K562 (cell line): ENCODE results near the gene NAA15. TPM values are rescaled to one million over a fixed set of nuclear protein-coding genes. Genes with fewer than 3 reads are reported as not detected.

Experiments
- ATAC-seq: fragments of 200-7000 bp; cut with Tn5 transposase; 3 replicates; pipeline ENCODE4 v1.9.1; 2020; ENCODE audit warnings: moderate library complexity
- BruUV-seq: library from RNA; stranded (reverse); fragments of 400-500 nt; replicated peaks from 2 replicates; lab custom pipeline; 2021; lab: Mats Ljungman, UMichigan
- CTCF ChIA-PET: fragments of 300-600 bp; formaldehyde crosslinking; extraction: SDS; loops from one replicate; lab custom pipeline; 2021; ENCODE audit warnings: low intra/inter-chr PET ratio; lab: Yijun Ruan, JAX
- POLR2A ChIA-PET: fragments of 300-600, 350-650 bp; sonication (Branson Sonifier 250); formaldehyde crosslinking; extraction: SDS; loops from one replicate; lab custom pipeline; 2021; ENCODE audit warnings: antibody characterized with exemption, inconsistent platforms; lab: Yijun Ruan, JAX
- DNase-seq, 4 experiments: peaks; one replicate each; pipeline versions ENCODE4 v3.0.0 to v3.0.0-alpha.2; 2011 to 2018; ENCODE audit warnings: low spot score in 3 of 4, mixed read lengths in 3 of 4; ENCODE audit errors: extremely low read depth in 1 of 4
- FAIRE-seq: peaks from 2 replicates; lab custom pipeline; 2011; peaks lifted over from hg19 to GRCh38; lab: Jason Lieb, UNC
- H2AFZ ChIP-seq: 2 replicates; pipeline ENCODE4 v1.6.0; 2011; ENCODE audit warnings: low read depth, low read length, control low read depth, inconsistent platforms
- H3K27ac ChIP-seq: fragments of 200-600 bp; 3 replicates; pipeline ENCODE4 v1.8.0; 2011; ENCODE audit warnings: low read depth, mild to moderate bottlenecking, control low read depth, inconsistent platforms, low read length, moderate library complexity, mixed read lengths; ENCODE audit errors: extremely low read depth
- H3K27me3 ChIP-seq, 2 experiments: fragments of 300-600 bp in 1 of 2; 2 replicates in 1 of 2; 3 replicates in 1 of 2; pipeline versions ENCODE4 v1.6.0 to v1.8.0; 2011; ENCODE audit warnings: inconsistent platforms in 2 of 2, low read length in 2 of 2, mild to moderate bottlenecking in 1 of 2, mixed read lengths in 1 of 2, moderate library complexity in 1 of 2; ENCODE audit not compliant: control insufficient read depth in 2 of 2, insufficient read depth in 2 of 2
- H3K36me3 ChIP-seq: fragments of 300-600 bp; 3 replicates; pipeline ENCODE4 v1.8.0; 2011; ENCODE audit warnings: mild to moderate bottlenecking, low read length, inconsistent platforms; ENCODE audit not compliant: control insufficient read depth, insufficient read depth
- H3K4me1 ChIP-seq, 2 experiments: fragments of 200-600 bp in 1 of 2; replicated peaks in 1 of 2; 2 replicates in 1 of 2; 3 replicates in 1 of 2; pipeline versions ENCODE4 v1.5.1 to v1.8.0; 2011; ENCODE audit warnings: inconsistent platforms in 2 of 2, low read length in 2 of 2, mild to moderate bottlenecking in 1 of 2, mixed read lengths in 1 of 2, moderate library complexity in 1 of 2; ENCODE audit not compliant: control insufficient read depth in 2 of 2, insufficient read depth in 2 of 2
- H3K4me2 ChIP-seq: 2 replicates; pipeline ENCODE4 v1.6.1; 2011; ENCODE audit warnings: low read length, control low read depth, inconsistent platforms, mixed read lengths; ENCODE audit not compliant: insufficient read depth
- H3K4me3 ChIP-seq: fragments of 200-600 bp; sonication (generic), shearing (Covaris generic); 2 replicates; pipeline ENCODE4 v1.5.1; 2016; ENCODE audit warnings: control low read depth, inconsistent platforms
- H3K79me2 ChIP-seq: fragments of 200-600 bp; 3 replicates; pipeline ENCODE4 v1.8.0; 2011; ENCODE audit warnings: low read length, inconsistent platforms; ENCODE audit not compliant: control insufficient read depth, insufficient read depth
- H3K9ac ChIP-seq, 2 experiments: 2 replicates each; pipeline versions ENCODE4 v1.6.0 to v1.6.1; 2011; ENCODE audit warnings: low read depth in 2 of 2, low read length in 2 of 2, control low read depth in 1 of 2, inconsistent platforms in 1 of 2, mild to moderate bottlenecking in 1 of 2, mixed read lengths in 1 of 2; ENCODE audit not compliant: insufficient read depth in 1 of 2
- H3K9me1 ChIP-seq: one replicate; pipeline ENCODE4 v1.6.0; 2011; ENCODE audit warnings: inconsistent platforms, mild to moderate bottlenecking, low read length, moderate library complexity; ENCODE audit not compliant: control insufficient read depth, insufficient read depth
- H3K9me3 ChIP-seq: replicated peaks from 2 replicates; pipeline ENCODE4 v1.5.1; 2011; ENCODE audit warnings: low read depth, low read length, inconsistent platforms; ENCODE audit not compliant: control insufficient read depth, insufficient read depth
- H4K20me1 ChIP-seq: replicated peaks from 2 replicates; pipeline ENCODE4 v1.6.1; 2011; ENCODE audit warnings: low read length, inconsistent platforms, mixed read lengths; ENCODE audit not compliant: control insufficient read depth, insufficient read depth
- ATF7 ChIP-seq: fragments of 450-650 bp; IDR thresholded peaks from 2 replicates; pipeline ENCODE4 v1.7.1; 2014; ENCODE audit warnings: mild to moderate bottlenecking, moderate library complexity
- C11orf30 ChIP-seq: fragments of 450-650 bp; IDR thresholded peaks from 2 replicates; pipeline ENCODE4 v1.6.1; 2016; ENCODE audit warnings: low read depth, mild to moderate bottlenecking
- CAMTA2 ChIP-seq: fragments of 250-450 bp; sonication (Bioruptor Pico); conservative IDR thresholded peaks from 2 replicates; pipeline ENCODE4 v1.5.1; 2022
- CEBPB ChIP-seq: fragments of 450-650 bp; IDR thresholded peaks from 2 replicates; pipeline ENCODE4 v1.6.1; 2016; ENCODE audit warnings: missing genetic modification characterization, missing compliant biosample characterization
- FOXA1 ChIP-seq: fragments of 450-650 bp; IDR thresholded peaks from 2 replicates; pipeline ENCODE4 v1.6.1; 2016; ENCODE audit warnings: mild to moderate bottlenecking, borderline replicate concordance
- HOXB6 ChIP-seq: fragments of 250-450 bp; sonication (Bioruptor Pico); IDR thresholded peaks from 2 replicates; pipeline ENCODE4 v1.5.1; 2022; ENCODE audit warnings: mild to moderate bottlenecking, borderline replicate concordance
- MEF2A ChIP-seq: IDR thresholded peaks from 2 replicates; pipeline ENCODE4 v1.6.1; 2011; ENCODE audit warnings: low read depth, mild to moderate bottlenecking, low read length, moderate library complexity; ENCODE audit not compliant: control insufficient read depth
- NONO ChIP-seq, 2 experiments: fragments of 200-400 bp in 1 of 2; fragments of 450-650 bp in 1 of 2; formaldehyde crosslinking in 1 of 2; IDR thresholded peaks; 2 replicates each; pipeline ENCODE4 v1.6.1; 2017; ENCODE audit warnings: low read depth in 2 of 2, mild to moderate bottlenecking in 2 of 2, moderate library complexity in 2 of 2, low read length in 1 of 2
- SMARCC2 ChIP-seq: fragments of 450-650 bp; IDR thresholded peaks from 2 replicates; pipeline ENCODE4 v1.6.1; 2017; ENCODE audit warnings: antibody characterized with exemption, moderate library complexity, mild to moderate bottlenecking, low read depth
- ZNF12 ChIP-seq: sonication (generic); formaldehyde crosslinking; IDR thresholded peaks from 2 replicates; pipeline ENCODE4 v1.4.0; 2020; ENCODE audit warnings: mild to moderate bottlenecking, missing genetic modification reagents
- ZNF347 ChIP-seq: fragments of 450-650 bp; formaldehyde crosslinking; IDR thresholded peaks from 2 replicates; pipeline ENCODE4 v1.4.0; 2020; ENCODE audit warnings: low read depth, mild to moderate bottlenecking, moderate library complexity
- ZNF76 ChIP-seq: fragments of 250-450 bp; sonication (Bioruptor Pico); IDR thresholded peaks from 2 replicates; pipeline ENCODE4 v1.4.0; 2020; ENCODE audit warnings: mild to moderate bottlenecking, moderate library complexity, borderline replicate concordance
- WGBS: fragments of 100-300 bp; shearing (Covaris generic); methylation state at CpG from one replicate; pipeline ENCODE4 v1.1.6; 2016; ENCODE audit warnings: low coverage, mixed read lengths; ENCODE audit not compliant: insufficient coverage; ENCODE audit errors: missing lambda C conversion rate; 5-methylcytosine and 5-hydroxymethylcytosine counted together
- in situ Hi-C: fragments of 300-500 bp; cut with MboI; formaldehyde crosslinking; loops from 4 replicates; pipeline ENCODE4 v1.15.0; 2018; ENCODE audit warnings: inconsistent platforms, mixed read lengths
- intact Hi-C: fragments of 100-400 bp; cut with micrococcal nuclease; formaldehyde crosslinking; loops from 2 replicates; pipeline ENCODE4 v1.14.2; 2022
- polyA plus RNA-seq, 8 experiments: library from polyadenylated mRNA; depleted of rRNA in 4 of 8; stranded (reverse) in 5 of 8; unstranded in 3 of 8; fragments of >200 nt; fragmentation: Nextera tagmentation in 2 of 8; fragmentation: Illumina TruSeq in 1 of 8; extraction: Ambion mirVana in 2 of 8; extraction: Trizol in 1 of 8; gene quantifications; 2 replicates each; pipeline versions ENCODE4 v1.2.1 to v1.2.3, GENCODE V29; 2011 to 2014; ENCODE audit warnings: inconsistent platforms in 1 of 8, missing spikeins in 1 of 8
- total RNA-seq, 7 experiments: library from RNA; depleted of rRNA in 6 of 7; stranded (reverse); fragments of >200 nt in 6 of 7; fragmentation: Illumina TruSeq in 2 of 7; extraction: Trizol in 2 of 7; gene quantifications; 2 replicates each; pipeline versions ENCODE4 v1.2.1 to v1.2.3, GENCODE V29; 2011 to 2021; ENCODE audit warnings: low replicate concordance in 1 of 7
- TF ChIP-seq, protein P1 (sequence below), 2 experiments: fragments of 450-650 bp in 1 of 2; sonication (generic) in 1 of 2; formaldehyde crosslinking in 1 of 2; IDR thresholded peaks in 1 of 2; conservative IDR thresholded peaks in 1 of 2; 2 replicates each; pipeline versions ENCODE4 v1.6.1 to v1.8.1; 2016 to 2023; ENCODE audit warnings: mild to moderate bottlenecking in 2 of 2, moderate library complexity in 2 of 2, inconsistent platforms in 1 of 2, missing genetic modification reagents in 1 of 2
- TF ChIP-seq, protein P2 (sequence below): fragments of 450-650 bp; IDR thresholded peaks from 2 replicates; pipeline ENCODE4 v1.7.0; 2016; ENCODE audit warnings: borderline replicate concordance

NAA15 gene
- total and polyA plus RNA-seq, 9 of the 15 experiments (the other 6 are each of a cell fraction or from before 2014, with no cell fraction given): 37.8 to 117 (median 63.2) TPM

DNA sequence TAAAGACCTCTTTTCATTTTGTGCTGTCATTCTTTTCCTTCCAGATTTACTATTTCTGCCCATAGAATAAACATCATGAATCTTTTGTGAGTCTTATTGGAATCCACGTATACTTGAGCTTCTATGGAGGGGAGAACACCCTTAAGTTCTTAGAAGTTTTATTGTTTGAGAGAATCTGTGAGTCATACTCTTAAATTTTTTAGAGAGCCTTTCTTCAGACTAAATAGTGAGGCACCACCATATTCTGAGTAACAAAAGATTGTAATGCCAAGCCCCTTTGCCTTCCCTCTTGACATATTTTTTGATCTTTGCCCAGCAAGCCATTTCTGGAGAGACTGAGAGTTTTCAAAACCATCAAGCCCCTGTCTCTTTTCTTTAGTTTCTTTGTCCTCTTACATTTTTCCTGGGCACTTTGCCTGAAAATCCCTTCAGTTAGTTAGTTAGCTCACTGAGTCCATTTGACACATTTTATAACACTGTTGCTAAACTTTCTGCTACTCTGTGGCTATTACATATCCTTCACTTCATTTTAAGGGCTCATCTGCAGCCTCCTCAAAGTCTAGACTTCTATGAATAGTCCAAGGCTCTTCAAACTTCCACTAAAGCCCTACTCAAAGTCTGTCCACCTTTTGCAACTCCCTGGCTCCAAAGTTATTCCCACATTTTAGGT, 66.3 kb downstream of the NAA15 start:
- Histone ChIP-seq H3K79me2 (peaks cover 29% of the 10 kb centered on the region; the same call in 2 of the 3 replicates), H3K36me3 (peaks cover 93% of the 10 kb centered on the region), H3K9ac (no peak overlapping the region), H4K20me1 (no peaks in the 10 kb centered on the region), H3K4me1 (no peaks in the 10 kb centered on the region), H3K4me2 (no peak overlapping the region), H3K9me1 (no peaks in the 10 kb centered on the region), H3K4me3 (no peak overlapping the region), H3K27me3 (no peaks in the 10 kb centered on the region), H3K27ac (no peak overlapping the region), H3K9me3 (no peaks in the 10 kb centered on the region), H2AFZ (no peak overlapping the region)
- POLR2A ChIA-PET: interaction anchor here (0.8 kb wide), 1 partner anchor 9 kb away, joined by 3 read pairs; no protein-coding TSS in a partner anchor
- intact Hi-C loops (no loop called here), in situ Hi-C loops (no loop called here)
- WGBS: 75% methylated on average over 1 of the region's 1 CpG
- CTCF ChIA-PET: no interaction called here
- FAIRE-seq (no peak), ATAC-seq (no peak), DNase-seq (no peak)
- no peak for TF ChIP-seq MEF2A
- TF ChIP-seq ZNF12 (CRISPR knock-in tag): no peak
- no peak for TF ChIP-seq FOXA1
- TF ChIP-seq CEBPB (tag): no peak
- no peak for TF ChIP-seq C11orf30
- TF ChIP-seq, protein P1, sequence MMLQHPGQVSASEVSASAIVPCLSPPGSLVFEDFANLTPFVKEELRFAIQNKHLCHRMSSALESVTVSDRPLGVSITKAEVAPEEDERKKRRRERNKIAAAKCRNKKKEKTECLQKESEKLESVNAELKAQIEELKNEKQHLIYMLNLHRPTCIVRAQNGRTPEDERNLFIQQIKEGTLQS (IDR thresholded peaks at IDR 0.05): no peak
- TF ChIP-seq, protein P1 (CRISPR knock-in tag; conservative IDR thresholded peaks at IDR 0.05): no peak
- no peak for TF ChIP-seq SMARCC2
- TF ChIP-seq, protein P2, sequence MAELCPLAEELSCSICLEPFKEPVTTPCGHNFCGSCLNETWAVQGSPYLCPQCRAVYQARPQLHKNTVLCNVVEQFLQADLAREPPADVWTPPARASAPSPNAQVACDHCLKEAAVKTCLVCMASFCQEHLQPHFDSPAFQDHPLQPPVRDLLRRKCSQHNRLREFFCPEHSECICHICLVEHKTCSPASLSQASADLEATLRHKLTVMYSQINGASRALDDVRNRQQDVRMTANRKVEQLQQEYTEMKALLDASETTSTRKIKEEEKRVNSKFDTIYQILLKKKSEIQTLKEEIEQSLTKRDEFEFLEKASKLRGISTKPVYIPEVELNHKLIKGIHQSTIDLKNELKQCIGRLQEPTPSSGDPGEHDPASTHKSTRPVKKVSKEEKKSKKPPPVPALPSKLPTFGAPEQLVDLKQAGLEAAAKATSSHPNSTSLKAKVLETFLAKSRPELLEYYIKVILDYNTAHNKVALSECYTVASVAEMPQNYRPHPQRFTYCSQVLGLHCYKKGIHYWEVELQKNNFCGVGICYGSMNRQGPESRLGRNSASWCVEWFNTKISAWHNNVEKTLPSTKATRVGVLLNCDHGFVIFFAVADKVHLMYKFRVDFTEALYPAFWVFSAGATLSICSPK: no peak
- TF ChIP-seq HOXB6 (CRISPR knock-in tag): no peak
- no peak for TF ChIP-seq ZNF347
- no peak for TF ChIP-seq CAMTA2 (CRISPR knock-in tag)
- TF ChIP-seq ATF7: no peak
- TF ChIP-seq ZNF76: no peak
- no peak for TF ChIP-seq NONO (IDR thresholded peaks at IDR 0.05; ENCODE audit: low read depth in 2 of 2, low read length in 1 of 2)
- TF ChIP-seq, all 486 proteins: peak for 0
- BruUV-seq: no TSS peak
